Measurements from ENCODE around the gene IGSF6. TPM values are rescaled to one million over a fixed set of nuclear protein-coding genes. Genes with fewer than 3 reads are reported as not detected.

IGSF6 gene
- total and polyA plus RNA-seq, 9 of the 15 experiments (the other 6 are each of a cell fraction or from before 2014, with no cell fraction given): 0.07 TPM; not detected in 8

DNA sequence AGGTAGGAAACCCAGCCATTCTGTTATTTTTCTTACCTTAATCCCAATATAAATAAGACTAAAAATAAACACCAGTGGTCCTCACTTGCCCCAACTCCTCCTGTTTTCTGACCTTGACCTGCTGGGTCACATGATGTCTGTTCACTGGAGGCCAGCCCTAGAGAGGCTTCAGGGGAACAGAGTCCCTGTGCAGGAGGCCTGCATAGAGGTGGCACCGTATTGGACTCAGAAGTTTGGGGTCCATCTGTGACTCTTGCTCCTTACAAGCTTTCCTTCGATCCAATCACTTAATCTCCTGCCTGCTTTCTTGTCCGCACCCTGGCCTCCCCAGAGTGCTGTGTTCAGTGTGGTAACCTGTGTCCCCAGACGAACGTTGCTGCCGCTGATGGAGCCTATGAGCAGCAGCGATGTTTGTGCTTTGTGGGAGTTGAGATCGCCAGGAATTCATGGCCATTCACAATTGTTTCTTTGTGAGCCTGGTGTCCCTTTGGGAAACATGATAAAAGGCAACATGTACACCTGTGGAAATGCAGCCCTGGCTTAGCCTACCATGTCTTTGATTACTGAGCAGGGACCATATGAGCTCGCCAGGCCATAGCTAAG lies 4.7 kb downstream of the IGSF6 start:
- Histone ChIP-seq H3K27ac (ENCODE audit: extremely low read depth, low read depth, low read length) (no peak overlapping the region), H4K20me1 (replicated peaks; ENCODE audit: control insufficient read depth, insufficient read depth, low read length) (no peaks in the 10 kb centered on the region), H3K9me1 (ENCODE audit: control insufficient read depth, insufficient read depth, low read length) (no peaks in the 10 kb centered on the region), H3K27me3 (ENCODE audit: control insufficient read depth in 2 of 2, insufficient read depth in 2 of 2, low read length in 2 of 2) (no peaks in the 10 kb centered on the region), H3K9ac (ENCODE audit: insufficient read depth in 1 of 2, low read depth in 2 of 2, low read length in 2 of 2) (no peak overlapping the region), H3K4me1 (replicated peaks in 1 of 2; ENCODE audit: control insufficient read depth in 2 of 2, insufficient read depth in 2 of 2, low read length in 2 of 2) (no peaks in the 10 kb centered on the region; a peak in 2 of 5 replicates), H3K79me2 (ENCODE audit: control insufficient read depth, insufficient read depth, low read length) (no peaks in the 10 kb centered on the region), H3K9me3 (replicated peaks; ENCODE audit: control insufficient read depth, insufficient read depth, low read depth, low read length) (no peaks in the 10 kb centered on the region), H2AFZ (ENCODE audit: low read depth, low read length) (no peak overlapping the region), H3K36me3 (ENCODE audit: control insufficient read depth, insufficient read depth, low read length) (peaks cover 6% of the 10 kb centered on the region; the same call in 2 of the 3 replicates), H3K4me2 (ENCODE audit: insufficient read depth, low read length) (no peak overlapping the region), H3K4me3 (no peak overlapping the region)
- no peak for FAIRE-seq
- TF ChIP-seq NBN (IDR thresholded peaks at IDR 0.05; ENCODE audit: low read depth) (no peak), GTF2A2 (tag; IDR thresholded peaks at IDR 0.05) (no peak), MEF2D (tag; conservative IDR thresholded peaks at IDR 0.05; ENCODE audit: low read depth) (no peak), DACH1 (IDR thresholded peaks at IDR 0.05; ENCODE audit: partially characterized antibody) (no peak)
- TF ChIP-seq, protein P1, sequence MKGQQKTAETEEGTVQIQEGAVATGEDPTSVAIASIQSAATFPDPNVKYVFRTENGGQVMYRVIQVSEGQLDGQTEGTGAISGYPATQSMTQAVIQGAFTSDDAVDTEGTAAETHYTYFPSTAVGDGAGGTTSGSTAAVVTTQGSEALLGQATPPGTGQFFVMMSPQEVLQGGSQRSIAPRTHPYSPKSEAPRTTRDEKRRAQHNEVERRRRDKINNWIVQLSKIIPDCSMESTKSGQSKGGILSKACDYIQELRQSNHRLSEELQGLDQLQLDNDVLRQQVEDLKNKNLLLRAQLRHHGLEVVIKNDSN (CRISPR knock-in tag; IDR thresholded peaks at IDR 0.05): no peak
- TF ChIP-seq, protein P2, sequence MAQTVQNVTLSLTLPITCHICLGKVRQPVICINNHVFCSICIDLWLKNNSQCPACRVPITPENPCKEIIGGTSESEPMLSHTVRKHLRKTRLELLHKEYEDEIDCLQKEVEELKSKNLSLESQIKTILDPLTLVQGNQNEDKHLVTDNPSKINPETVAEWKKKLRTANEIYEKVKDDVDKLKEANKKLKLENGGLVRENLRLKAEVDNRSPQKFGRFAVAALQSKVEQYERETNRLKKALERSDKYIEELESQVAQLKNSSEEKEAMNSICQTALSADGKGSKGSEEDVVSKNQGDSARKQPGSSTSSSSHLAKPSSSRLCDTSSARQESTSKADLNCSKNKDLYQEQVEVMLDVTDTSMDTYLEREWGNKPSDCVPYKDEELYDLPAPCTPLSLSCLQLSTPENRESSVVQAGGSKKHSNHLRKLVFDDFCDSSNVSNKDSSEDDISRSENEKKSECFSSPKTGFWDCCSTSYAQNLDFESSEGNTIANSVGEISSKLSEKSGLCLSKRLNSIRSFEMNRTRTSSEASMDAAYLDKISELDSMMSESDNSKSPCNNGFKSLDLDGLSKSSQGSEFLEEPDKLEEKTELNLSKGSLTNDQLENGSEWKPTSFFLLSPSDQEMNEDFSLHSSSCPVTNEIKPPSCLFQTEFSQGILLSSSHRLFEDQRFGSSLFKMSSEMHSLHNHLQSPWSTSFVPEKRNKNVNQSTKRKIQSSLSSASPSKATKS (CRISPR knock-in tag; IDR thresholded peaks at IDR 0.05): no peak
- TF ChIP-seq, protein P3, sequence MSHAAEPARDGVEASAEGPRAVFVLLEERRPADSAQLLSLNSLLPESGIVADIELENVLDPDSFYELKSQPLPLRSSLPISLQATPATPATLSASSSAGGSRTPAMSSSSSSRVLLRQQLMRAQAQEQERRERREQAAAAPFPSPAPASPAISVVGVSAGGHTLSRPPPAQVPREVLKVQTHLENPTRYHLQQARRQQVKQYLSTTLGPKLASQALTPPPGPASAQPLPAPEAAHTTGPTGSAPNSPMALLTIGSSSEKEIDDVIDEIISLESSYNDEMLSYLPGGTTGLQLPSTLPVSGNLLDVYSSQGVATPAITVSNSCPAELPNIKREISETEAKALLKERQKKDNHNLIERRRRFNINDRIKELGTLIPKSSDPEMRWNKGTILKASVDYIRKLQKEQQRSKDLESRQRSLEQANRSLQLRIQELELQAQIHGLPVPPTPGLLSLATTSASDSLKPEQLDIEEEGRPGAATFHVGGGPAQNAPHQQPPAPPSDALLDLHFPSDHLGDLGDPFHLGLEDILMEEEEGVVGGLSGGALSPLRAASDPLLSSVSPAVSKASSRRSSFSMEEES (CRISPR knock-in tag; IDR thresholded peaks at IDR 0.05): peak; percentile 23; the same call in 1 of the 2 replicates
- CTCF ChIA-PET (ENCODE audit: low intra/inter-chr PET ratio): no interaction called here
- in situ Hi-C loops (cut with MboI): loop anchor here (5.0 kb wide), 1 partner anchor 60 kb away; no protein-coding TSS in a partner anchor
- POLR2A ChIA-PET: interaction anchor here (0.6 to 1.1 kb wide), 4 partner anchors 9 to 513 kb away, joined by 3 to 6 read pairs (median 4); no protein-coding TSS in a partner anchor
- BruUV-seq (replicated peaks): no TSS peak
- no peak for ATAC-seq
- 88% methylated on average over 9 of the region's 9 CpGs for WGBS (ENCODE audit: insufficient coverage, low coverage, missing lambda C conversion rate)
- intact Hi-C loops (cut with micrococcal nuclease): no loop called here
- DNase-seq (ENCODE audit: extremely low read depth in 1 of 4, low spot score in 3 of 4): no peak
